BJ (cell line): ENCODE results near the gene TIMM10. TPM values are rescaled to one million over a fixed set of nuclear protein-coding genes. Genes with fewer than 3 reads are reported as not detected.
"Not testable (repeated sequence)": the region's sequence is repeated elsewhere in the genome, so short reads cannot be mapped to it uniquely, and the experiment has no call there.

Experiments
- CTCF ChIA-PET: fragments of 350-600 bp; formaldehyde crosslinking; extraction: SDS; loops from one replicate; lab custom pipeline; 2021; ENCODE audit warnings: antibody characterized with exemption, inconsistent platforms; lab: Yijun Ruan, JAX
- POLR2A ChIA-PET: fragments of 300-600 bp; sonication (Branson Sonifier 250); formaldehyde crosslinking; extraction: SDS; loops from one replicate; lab custom pipeline; 2021; ENCODE audit warnings: antibody characterized with exemption; lab: Charles Lee
- DNase-seq: peaks from one replicate; pipeline ENCODE4 v3.0.0-alpha.2; 2011; ENCODE audit warnings: low read depth
- H3K27me3 ChIP-seq: 2 replicates; pipeline ENCODE4 v1.6.0; 2011; ENCODE audit warnings: low read length; ENCODE audit not compliant: control insufficient read depth, insufficient read depth
- H3K36me3 ChIP-seq: 2 replicates; pipeline ENCODE4 v1.5.1; 2011; ENCODE audit warnings: low read length; ENCODE audit not compliant: control insufficient read depth, insufficient read depth
- H3K4me3 ChIP-seq: 2 replicates; pipeline ENCODE4 v1.5.1; 2011; ENCODE audit warnings: low read depth, mild to moderate bottlenecking, control low read depth, low read length
- polyA plus RNA-seq: library from polyadenylated mRNA; depleted of rRNA; stranded (reverse); fragments of >200 nt; gene quantifications from 2 replicates; pipeline ENCODE4 v1.2.3, GENCODE V29; 2011
- TF ChIP-seq, protein P1 (sequence below): IDR thresholded peaks from 2 replicates; pipeline ENCODE4 v1.5.1; 2011; ENCODE audit warnings: low read depth, mild to moderate bottlenecking, control low read depth, inconsistent platforms, low read length, moderate library complexity; ENCODE audit not compliant: insufficient read depth

TIMM10 gene
- polyA plus RNA-seq, 1 experiment, result 90.5 TPM

DNA sequence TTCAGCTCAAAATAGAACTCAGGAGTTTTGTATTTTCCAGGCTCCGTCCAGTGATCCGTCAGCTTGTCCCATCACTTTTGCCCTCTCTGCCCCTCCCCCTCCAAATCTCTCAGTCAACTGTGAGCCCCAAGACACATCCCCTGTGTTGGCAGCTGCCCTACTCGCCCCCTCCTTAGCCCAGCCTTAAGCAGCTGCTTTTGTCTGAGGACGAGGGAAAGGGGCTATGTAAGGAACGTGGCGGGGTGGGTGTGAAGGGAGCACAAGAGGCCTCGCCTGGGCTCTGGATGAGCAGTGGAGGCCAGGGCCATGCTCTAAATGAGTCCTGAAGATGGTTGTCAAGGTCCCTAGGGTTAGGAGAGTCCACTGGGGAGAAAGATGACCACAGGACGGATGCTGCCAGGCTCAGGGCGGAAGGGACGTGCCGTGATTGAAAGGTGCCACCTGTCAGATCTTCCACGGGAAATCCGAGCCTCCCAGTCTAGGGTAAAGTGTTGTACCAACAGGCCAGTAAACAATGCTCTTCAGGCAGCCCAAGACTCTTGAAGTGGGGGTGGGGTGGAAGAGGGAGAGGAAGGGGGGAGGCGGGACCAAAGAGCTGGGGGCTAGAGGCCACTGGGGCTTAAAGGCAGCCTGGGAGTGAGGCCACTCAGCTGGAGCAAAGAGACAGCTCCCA lies 6.5 kb upstream of the TIMM10 start, which contains the start of gene SMTNL1:
SMTNL1 (plus strand) TSS at position 649 of the 673 bp plus-strand sequence. CDS start 5,048 bp downstream, outside the sequence.
- POLR2A ChIA-PET, result no interaction called here
- no peak within 1 kb of the TSS for H3K4me3 ChIP-seq
- H3K27me3 ChIP-seq, result peaks cover 3% of the 10 kb centered on the region; the same call in 1 of the 2 replicates
- H3K36me3 ChIP-seq, result no peaks in the 10 kb centered on the region
- CTCF ChIA-PET, result interaction anchor here (0.5 to 1.7 kb wide), 3 partner anchors 10 to 167 kb away, joined by 3 to 7 read pairs (median 3); no protein-coding TSS in a partner anchor
- TF ChIP-seq, protein P1, sequence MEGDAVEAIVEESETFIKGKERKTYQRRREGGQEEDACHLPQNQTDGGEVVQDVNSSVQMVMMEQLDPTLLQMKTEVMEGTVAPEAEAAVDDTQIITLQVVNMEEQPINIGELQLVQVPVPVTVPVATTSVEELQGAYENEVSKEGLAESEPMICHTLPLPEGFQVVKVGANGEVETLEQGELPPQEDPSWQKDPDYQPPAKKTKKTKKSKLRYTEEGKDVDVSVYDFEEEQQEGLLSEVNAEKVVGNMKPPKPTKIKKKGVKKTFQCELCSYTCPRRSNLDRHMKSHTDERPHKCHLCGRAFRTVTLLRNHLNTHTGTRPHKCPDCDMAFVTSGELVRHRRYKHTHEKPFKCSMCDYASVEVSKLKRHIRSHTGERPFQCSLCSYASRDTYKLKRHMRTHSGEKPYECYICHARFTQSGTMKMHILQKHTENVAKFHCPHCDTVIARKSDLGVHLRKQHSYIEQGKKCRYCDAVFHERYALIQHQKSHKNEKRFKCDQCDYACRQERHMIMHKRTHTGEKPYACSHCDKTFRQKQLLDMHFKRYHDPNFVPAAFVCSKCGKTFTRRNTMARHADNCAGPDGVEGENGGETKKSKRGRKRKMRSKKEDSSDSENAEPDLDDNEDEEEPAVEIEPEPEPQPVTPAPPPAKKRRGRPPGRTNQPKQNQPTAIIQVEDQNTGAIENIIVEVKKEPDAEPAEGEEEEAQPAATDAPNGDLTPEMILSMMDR, result no peak
- no peak for DNase-seq

DNA sequence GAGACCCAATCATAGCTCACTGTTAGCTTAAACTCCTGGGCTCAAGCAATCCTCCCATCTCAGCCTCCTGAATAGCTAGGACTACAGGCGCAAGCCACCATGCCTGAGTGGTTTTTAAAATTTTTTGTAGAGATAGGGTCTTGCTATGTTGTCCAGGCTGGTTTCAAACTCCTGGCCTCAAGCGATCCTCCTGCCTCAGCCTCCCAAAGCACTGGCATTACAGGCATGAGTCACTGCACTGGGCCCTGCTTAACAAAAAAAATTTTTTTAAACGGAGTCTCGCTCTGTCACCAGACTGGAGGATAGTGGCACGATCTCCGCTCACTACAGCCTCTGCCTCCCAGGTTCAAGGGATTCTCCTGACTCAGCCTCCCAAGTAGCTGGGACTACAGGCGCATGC lies 3.9 kb upstream of the TIMM10 start:
- not testable (repeated sequence) for H3K4me3 ChIP-seq, DNase-seq, H3K27me3 ChIP-seq, H3K36me3 ChIP-seq
- ChIA-PET POLR2A (interaction anchor here (0.7 kb wide), 1 partner anchor 110 kb away, joined by 3 read pairs; no protein-coding TSS in a partner anchor), CTCF (interaction anchor here (1.1 to 1.4 kb wide), 4 partner anchors 33 to 266 kb away, joined by 3 to 6 read pairs (median 4); partner anchors contain the start of gene UBE2L6)

DNA sequence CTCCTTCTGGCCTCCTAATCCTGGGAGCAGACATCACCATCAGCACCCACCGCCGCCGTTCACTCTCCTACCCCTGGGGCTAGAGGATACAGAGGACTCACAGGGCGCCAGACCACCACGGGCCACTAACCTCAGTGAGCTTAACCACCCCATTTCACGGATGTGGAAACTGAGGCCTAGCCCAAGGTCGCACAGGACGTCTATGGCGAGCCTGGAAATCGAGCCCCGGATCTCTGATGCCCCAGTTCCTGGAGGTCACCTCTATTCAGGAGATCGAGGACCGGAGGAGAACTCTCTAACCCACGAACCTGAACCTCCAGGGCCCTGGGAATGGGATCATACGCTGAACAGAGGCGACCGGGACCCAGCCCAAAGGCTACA lies 349 bp downstream of the TIMM10 start:
- TF ChIP-seq, protein P1, result no peak
- ChIA-PET CTCF (interaction anchor here (0.6 to 12.6 kb wide), 4 partner anchors 36 to 181 kb away, joined by 3 to 182 read pairs (median 92); no protein-coding TSS in a partner anchor), POLR2A (no interaction called here)
- Histone ChIP-seq H3K4me3 (peak overlapping the region; percentile 91), H3K36me3 (peaks cover 2% of the 10 kb centered on the region; the same call in 1 of the 2 replicates), H3K27me3 (no peaks in the 10 kb centered on the region)
- DNase-seq, result no peak

DNA sequence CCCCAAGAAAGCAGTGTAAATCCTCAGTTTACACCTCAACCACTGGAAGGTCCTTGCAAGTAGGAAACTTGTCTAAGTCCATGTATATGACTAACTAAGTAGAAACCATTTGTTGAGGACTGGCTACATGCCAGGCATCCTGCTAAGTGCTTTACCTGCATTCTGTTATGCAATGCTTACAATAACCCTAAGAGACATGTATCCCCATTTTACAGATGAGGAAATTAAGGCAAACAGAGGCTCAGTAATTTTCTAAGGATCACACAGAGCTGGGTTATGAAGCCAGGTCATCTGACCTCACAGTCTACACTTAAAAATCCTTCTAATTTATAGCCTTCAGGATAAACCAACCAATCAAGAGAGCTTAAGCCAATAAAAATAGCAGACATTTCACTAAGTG lies 1.5 kb downstream of the TIMM10 start:
- TF ChIP-seq, protein P1, result no peak
- POLR2A ChIA-PET, result interaction anchor here (0.6 kb wide), 1 partner anchor 246 kb away, joined by 3 read pairs; no protein-coding TSS in a partner anchor

DNA sequence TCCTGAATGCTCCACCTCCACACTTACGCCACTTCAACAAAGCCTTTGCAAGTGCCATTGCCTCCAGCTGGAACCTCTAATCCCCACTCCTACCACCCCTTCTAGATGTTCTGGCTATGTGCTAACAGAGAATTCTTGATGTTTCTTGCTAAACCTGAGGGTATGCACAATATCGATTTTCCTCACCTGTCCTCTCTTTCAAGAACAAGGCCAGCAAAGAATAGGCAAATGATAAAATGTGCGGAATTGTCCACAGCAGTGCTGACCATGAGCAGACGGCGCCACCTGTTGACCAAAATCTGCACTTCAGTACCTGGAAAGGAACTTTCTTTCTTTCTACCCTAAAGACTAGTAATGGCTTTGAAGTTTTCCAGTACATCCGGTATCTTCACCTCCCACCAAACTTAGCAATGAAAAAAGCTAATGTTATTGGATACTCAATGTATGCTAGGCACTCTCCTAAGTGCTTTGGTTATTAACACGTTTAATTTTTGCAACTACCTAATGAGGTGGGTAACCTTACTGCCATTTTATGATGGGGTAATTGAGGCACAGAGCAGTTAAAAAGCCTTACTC lies 3.4 kb downstream of the TIMM10 start:
- H3K27me3 ChIP-seq, result no peaks in the 10 kb centered on the region
- no peak for DNase-seq
- POLR2A ChIA-PET, result no interaction called here
- TF ChIP-seq, protein P1, result peak; percentile 91
- peaks cover 2% of the 10 kb centered on the region; the same call in 1 of the 2 replicates for H3K36me3 ChIP-seq
- no peak overlapping the region for H3K4me3 ChIP-seq
- CTCF ChIA-PET, result interaction anchor here (0.5 to 12.6 kb wide), 36 partner anchors 9 to 986 kb away, joined by 3 to 182 read pairs (median 6); partner anchors contain the start of genes RTN4RL2, SLC43A1, SMTNL1 and UBE2L6

More for the DNA sequence above, 1.5 kb downstream of the TIMM10 start:
- no peaks in the 10 kb centered on the region for H3K27me3 ChIP-seq
- H3K36me3 ChIP-seq, result peaks cover 2% of the 10 kb centered on the region; the same call in 1 of the 2 replicates
- CTCF ChIA-PET, result interaction anchor here (0.6 to 12.6 kb wide), 8 partner anchors 12 to 180 kb away, joined by 3 to 182 read pairs (median 24); partner anchors contain the start of genes SLC43A1 and UBE2L6
- no peak for DNase-seq
- H3K4me3 ChIP-seq, result no peak overlapping the region
